NOMO-1 (cell line): Measurements from ENCODE around the gene MYOM3.
"Not testable (repeated sequence)": the region's sequence is repeated elsewhere in the genome, so short reads cannot be mapped to it uniquely, and the experiment has no call there.

Experiments
- DNase-seq, 2 experiments: peaks; one replicate each; lab custom pipeline; 2025; ENCODE audit not compliant: unreplicated experiment in 2 of 2; lab: John Stamatoyannopoulos, UW

MYOM3 gene

GRCh38 chr1:24008574-24009184 lies 103.3 kb downstream of the MYOM3 start:
- DNase-seq = not testable (repeated sequence)

GRCh38 chr1:24007079-24007478 lies 104.9 kb downstream of the MYOM3 start:
- no peak for DNase-seq
